OCI-LY3 (cell line): ENCODE results near the gene ARID1B.

Experiments
- H2AFZ ChIP-seq: fragments of 200-600, 300-600 bp; shearing (Covaris generic); 2 replicates; pipeline ENCODE4 v1.6.0; 2014; ENCODE audit warnings: antibody characterized with exemption, low read depth, low read length
- H3K27ac ChIP-seq: fragments of 200-600, 300-600 bp; sonication (generic); 2 replicates; pipeline ENCODE4 v1.5.1; 2014; ENCODE audit warnings: mild to moderate bottlenecking, low read length, moderate library complexity, mixed read lengths
- H3K27me3 ChIP-seq: fragments of 200-600, 300-600 bp; sonication (generic); 2 replicates; pipeline ENCODE4 v1.6.1; 2014; ENCODE audit warnings: low read depth, low read length, mixed read lengths
- H3K36me3 ChIP-seq: fragments of 200-600, 300-600 bp; sonication (generic); replicated peaks from 2 replicates; pipeline ENCODE3; 2014; ENCODE audit warnings: low read depth, low read length, mixed read lengths
- H3K4me1 ChIP-seq: fragments of 300-600, 200-600 bp; sonication (generic); 2 replicates; pipeline ENCODE4 v1.6.1; 2014; ENCODE audit warnings: low read length, mixed read lengths
- H3K4me2 ChIP-seq: fragments of 200-600, 300-600 bp; sonication (generic); 2 replicates; pipeline ENCODE4 v1.6.1; 2014; ENCODE audit warnings: low read length, mixed read lengths
- H3K4me3 ChIP-seq: fragments of 300-600, 200-600 bp; sonication (generic); 2 replicates; pipeline ENCODE4 v1.5.1; 2014; ENCODE audit warnings: antibody characterized with exemption, mild to moderate bottlenecking, low read length, moderate library complexity
- H3K79me2 ChIP-seq: fragments of 300-600, 200-600 bp; shearing (Covaris generic); 2 replicates; pipeline ENCODE4 v1.6.1; 2014; ENCODE audit warnings: mild to moderate bottlenecking, low read length, mixed read lengths
- H3K9ac ChIP-seq: fragments of 300-600, 200-600 bp; shearing (Covaris generic); 2 replicates; pipeline ENCODE4 v1.6.0; 2014; ENCODE audit warnings: mild to moderate bottlenecking, low read length, moderate library complexity
- H3K9me3 ChIP-seq: fragments of 200-600, 300-600 bp; shearing (Covaris generic); 2 replicates; pipeline ENCODE4 v1.6.1; 2014; ENCODE audit warnings: low read length, mixed read lengths; ENCODE audit not compliant: insufficient read depth
- H4K20me1 ChIP-seq: fragments of 200-600, 300-600 bp; sonication (generic); 2 replicates; pipeline ENCODE4 v1.6.1; 2016; ENCODE audit warnings: low read length, mixed read lengths; ENCODE audit not compliant: insufficient read depth
- EZH2phosphoT487 ChIP-seq: fragments of 200-600 bp; shearing (Covaris generic); IDR thresholded peaks from 2 replicates; pipeline ENCODE4 v1.6.1; 2018; ENCODE audit warnings: antibody characterized with exemption, mixed run types, low read depth
- TF ChIP-seq, protein P1 (sequence below): fragments of 200-600, 300-600 bp; sonication (generic); IDR thresholded peaks from 2 replicates; pipeline ENCODE4 v1.5.1; 2014; ENCODE audit warnings: antibody characterized with exemption, low read length, low read depth

Gene ARID1B

DNA sequence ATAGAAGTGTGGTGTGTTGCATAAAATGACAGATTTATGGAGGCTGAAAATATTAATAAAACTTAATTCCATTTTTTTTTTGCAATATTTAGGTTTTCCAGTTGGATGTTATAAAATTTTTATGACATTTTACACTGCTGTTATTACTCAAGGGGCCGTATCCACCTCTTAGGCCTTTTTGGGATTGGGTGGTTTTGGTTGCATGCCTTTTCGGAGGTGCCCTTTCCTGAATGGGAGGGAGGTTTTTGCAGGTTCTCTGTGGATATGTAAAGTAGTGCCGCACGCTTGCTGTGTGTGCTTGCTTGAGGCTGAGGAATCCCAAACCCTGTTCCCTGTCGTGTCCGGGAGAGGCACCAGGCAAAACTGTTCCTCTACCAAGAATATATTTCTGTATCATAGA is 6.8 kb downstream of the ARID1B start:
- Histone ChIP-seq H3K4me3 (no peak overlapping the region), H3K27me3 (no peaks in the 10 kb centered on the region), H3K9ac (no peak overlapping the region), H2AFZ (no peak overlapping the region), H3K27ac (no peak overlapping the region), H3K79me2 (peaks cover 100% of the 10 kb centered on the region), H3K4me1 (peaks cover 34% of the 10 kb centered on the region), H3K9me3 (no peaks in the 10 kb centered on the region), H4K20me1 (peaks cover 39% of the 10 kb centered on the region), H3K4me2 (no peak overlapping the region), H3K36me3 (no peaks in the 10 kb centered on the region)
- TF ChIP-seq, protein P1, sequence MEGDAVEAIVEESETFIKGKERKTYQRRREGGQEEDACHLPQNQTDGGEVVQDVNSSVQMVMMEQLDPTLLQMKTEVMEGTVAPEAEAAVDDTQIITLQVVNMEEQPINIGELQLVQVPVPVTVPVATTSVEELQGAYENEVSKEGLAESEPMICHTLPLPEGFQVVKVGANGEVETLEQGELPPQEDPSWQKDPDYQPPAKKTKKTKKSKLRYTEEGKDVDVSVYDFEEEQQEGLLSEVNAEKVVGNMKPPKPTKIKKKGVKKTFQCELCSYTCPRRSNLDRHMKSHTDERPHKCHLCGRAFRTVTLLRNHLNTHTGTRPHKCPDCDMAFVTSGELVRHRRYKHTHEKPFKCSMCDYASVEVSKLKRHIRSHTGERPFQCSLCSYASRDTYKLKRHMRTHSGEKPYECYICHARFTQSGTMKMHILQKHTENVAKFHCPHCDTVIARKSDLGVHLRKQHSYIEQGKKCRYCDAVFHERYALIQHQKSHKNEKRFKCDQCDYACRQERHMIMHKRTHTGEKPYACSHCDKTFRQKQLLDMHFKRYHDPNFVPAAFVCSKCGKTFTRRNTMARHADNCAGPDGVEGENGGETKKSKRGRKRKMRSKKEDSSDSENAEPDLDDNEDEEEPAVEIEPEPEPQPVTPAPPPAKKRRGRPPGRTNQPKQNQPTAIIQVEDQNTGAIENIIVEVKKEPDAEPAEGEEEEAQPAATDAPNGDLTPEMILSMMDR: no peak
- no peak for TF ChIP-seq EZH2phosphoT487

DNA sequence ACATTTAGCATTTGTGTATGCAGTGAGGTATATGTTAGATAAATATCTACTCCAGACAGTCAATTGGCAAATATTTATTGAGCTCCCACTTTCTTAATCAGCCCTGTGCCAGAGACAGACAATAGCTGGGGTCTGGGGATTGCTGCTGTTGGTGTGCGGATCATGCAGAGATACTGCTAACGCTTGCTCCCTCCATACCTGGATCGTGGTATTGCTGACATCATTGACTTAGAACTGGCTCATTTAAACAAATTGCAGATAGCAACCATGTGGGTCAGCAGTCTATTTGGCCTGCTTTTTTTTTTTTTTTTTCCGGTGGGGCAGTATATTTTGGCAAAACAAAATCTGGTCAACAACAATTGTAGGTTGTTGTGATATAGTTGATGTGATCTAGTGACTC is 9.5 kb downstream of the ARID1B start:
- Histone ChIP-seq H3K27ac (no peak overlapping the region), H3K9me3 (no peaks in the 10 kb centered on the region), H2AFZ (no peak overlapping the region), H3K4me2 (no peak overlapping the region), H3K4me1 (peaks cover 48% of the 10 kb centered on the region), H3K9ac (no peak overlapping the region), H3K4me3 (no peak overlapping the region), H3K36me3 (no peaks in the 10 kb centered on the region), H4K20me1 (peaks cover 55% of the 10 kb centered on the region), H3K27me3 (no peaks in the 10 kb centered on the region), H3K79me2 (peaks cover 100% of the 10 kb centered on the region)
- TF ChIP-seq, protein P1: no peak
- no peak for TF ChIP-seq EZH2phosphoT487

DNA sequence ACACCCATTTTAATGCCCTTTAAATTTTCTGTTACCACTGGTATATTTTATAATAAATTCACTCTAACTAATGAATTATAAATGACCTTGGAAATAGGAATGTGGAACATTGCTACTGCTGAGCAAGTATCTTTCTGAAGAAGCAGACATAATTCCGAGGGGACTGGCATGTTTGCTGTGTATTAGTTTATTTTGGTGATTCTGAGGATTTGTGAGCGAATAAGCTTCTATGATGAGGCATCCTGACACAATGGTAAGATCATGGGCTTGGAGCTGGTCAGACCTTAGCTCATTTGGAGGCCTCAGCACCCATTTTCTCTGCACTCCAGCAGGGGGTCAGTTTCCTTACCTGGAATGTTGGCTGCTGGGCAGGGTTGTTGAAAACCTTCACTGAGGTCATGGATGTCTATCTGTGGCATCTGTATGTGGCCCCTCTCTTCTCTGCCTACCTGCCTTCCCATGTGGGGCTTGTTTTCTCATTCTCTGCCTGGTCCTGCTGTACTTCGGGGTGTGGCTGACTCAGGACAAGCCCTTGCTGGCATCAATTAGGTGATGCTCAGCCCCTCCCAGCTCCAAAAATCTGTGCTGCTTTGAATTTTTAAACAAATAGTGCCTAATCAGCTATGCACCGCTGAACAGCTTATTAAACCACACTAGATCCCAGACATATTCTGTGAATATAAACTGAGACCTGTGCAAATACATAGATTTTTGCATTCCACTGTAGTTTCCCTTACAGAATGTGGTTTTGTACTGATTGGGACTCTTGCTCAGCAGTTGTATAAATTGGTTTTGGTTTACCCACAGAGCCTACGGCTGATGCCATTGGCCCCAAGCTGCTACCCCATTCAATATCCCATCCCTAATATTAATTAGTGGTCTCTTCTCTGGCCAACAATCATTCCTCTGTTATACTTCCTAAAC is 10.7 kb downstream of the ARID1B start:
- Histone ChIP-seq H4K20me1 (peaks cover 61% of the 10 kb centered on the region), H3K27ac (no peak overlapping the region), H3K9ac (no peak overlapping the region), H3K36me3 (no peaks in the 10 kb centered on the region), H3K4me3 (no peak overlapping the region), H3K4me1 (peaks cover 53% of the 10 kb centered on the region), H3K9me3 (no peaks in the 10 kb centered on the region), H3K27me3 (no peaks in the 10 kb centered on the region), H3K4me2 (peak overlapping the region; percentile 19; the same call in 1 of the 2 replicates), H3K79me2 (peaks cover 100% of the 10 kb centered on the region), H2AFZ (no peak overlapping the region)
- no peak for TF ChIP-seq EZH2phosphoT487
- TF ChIP-seq, protein P1: no peak

DNA sequence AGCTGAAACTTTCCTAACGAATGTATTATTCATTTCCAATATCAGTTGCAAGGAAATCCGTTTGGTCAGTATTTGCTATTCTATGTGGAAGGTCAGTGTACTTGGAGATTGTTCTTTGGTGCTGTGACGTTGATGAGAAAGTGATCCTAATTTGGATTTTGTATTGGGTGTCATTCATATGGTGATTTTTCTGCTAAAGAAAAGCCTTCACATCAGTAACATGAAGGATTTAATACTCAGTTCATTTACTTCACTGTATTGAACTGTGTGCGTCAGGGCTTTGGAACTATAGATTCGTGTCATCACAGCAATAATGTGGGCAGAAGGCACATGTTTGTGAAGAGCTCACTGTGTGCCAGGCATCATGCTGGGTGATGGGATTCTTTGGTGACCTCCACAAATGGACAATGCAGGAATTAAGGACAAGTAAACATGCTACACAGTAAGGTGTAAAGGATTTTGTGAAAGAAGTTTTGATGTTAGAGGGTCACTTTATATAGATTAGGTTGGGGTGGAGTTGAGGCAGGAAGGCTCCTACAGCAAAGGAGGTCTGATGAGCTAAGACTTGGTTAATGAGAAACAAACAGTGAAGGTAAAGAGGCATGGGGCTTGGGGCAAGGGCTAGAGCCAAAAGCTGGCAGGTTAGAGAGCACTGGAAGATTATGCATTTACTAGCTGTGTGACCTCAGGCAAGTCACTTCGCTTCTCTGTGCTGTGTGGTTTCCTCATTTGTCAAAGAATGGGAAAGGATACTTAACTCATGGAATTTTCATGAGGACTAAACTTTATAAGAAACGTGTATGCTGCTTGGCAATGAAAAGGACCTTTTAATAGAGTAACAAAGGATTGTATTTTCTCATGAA is 12.1 kb downstream of the ARID1B start:
- Histone ChIP-seq H3K4me1 (peaks cover 54% of the 10 kb centered on the region), H3K9me3 (no peaks in the 10 kb centered on the region), H3K4me2 (0 out of 2 replicates have a peak overlapping the region, but pooled peaks have one; percentile 19), H2AFZ (no peak overlapping the region), H3K36me3 (no peaks in the 10 kb centered on the region), H3K79me2 (peaks cover 100% of the 10 kb centered on the region), H3K27ac (no peak overlapping the region), H3K4me3 (no peak overlapping the region), H4K20me1 (peaks cover 71% of the 10 kb centered on the region), H3K27me3 (no peaks in the 10 kb centered on the region), H3K9ac (no peak overlapping the region)
- TF ChIP-seq, protein P1: no peak
- TF ChIP-seq EZH2phosphoT487: no peak
